Measurements from ENCODE around the gene AP3B1. TPM values are rescaled to one million over a fixed set of nuclear protein-coding genes. Genes with fewer than 3 reads are reported as not detected.

AP3B1 gene
- total and polyA plus RNA-seq, 2 donors from 2014 or later: 49.3 to 53.2 TPM

GRCh38 chr5:78103232-78103918 is 191.1 kb downstream of the AP3B1 start:
- intact Hi-C loops (cut with DNase I): no loop called here
- H3K9ac ChIP-seq (ENCODE audit: low read length in 3 of 3): no peak overlapping the region
- H3K36me3 ChIP-seq (ENCODE audit: control insufficient read depth in 2 of 3, insufficient read depth in 3 of 3, low read length in 3 of 3): peaks cover 4 to 13% (median 13%) of the 10 kb centered on the region in 3 donors
- no peaks in the 10 kb centered on the region for H3K27me3 ChIP-seq (ENCODE audit: control insufficient read depth, insufficient read depth, low read length)
- DNase-seq (no peak), FAIRE-seq (no peak)
- H3K4me1 ChIP-seq (ENCODE audit: control insufficient read depth in 2 of 3, insufficient read depth in 2 of 3, low read depth in 1 of 3, low read length in 3 of 3): no peaks in the 10 kb centered on the region
- H3K9me3 ChIP-seq (ENCODE audit: control insufficient read depth in 2 of 3, insufficient read depth in 1 of 3, low read length in 3 of 3): no peaks in the 10 kb centered on the region
- TF ChIP-seq CTCF (IDR thresholded peaks at IDR 0.05; ENCODE audit: borderline replicate concordance, extremely low read depth, insufficient read depth): no peak
- no peak overlapping the region for H3K27ac ChIP-seq (ENCODE audit: low read depth in 2 of 2, low read length in 2 of 2)
- no peak overlapping the region for H3K4me3 ChIP-seq (ENCODE audit: low read length in 3 of 3)

GRCh38 chr5:78102500-78102899 is 192.0 kb downstream of the AP3B1 start:
- H3K27me3 ChIP-seq (ENCODE audit: control insufficient read depth, insufficient read depth, low read length): no peaks in the 10 kb centered on the region
- H3K9ac ChIP-seq (ENCODE audit: low read length in 3 of 3): no peak overlapping the region
- peaks cover 4 to 13% (median 13%) of the 10 kb centered on the region in 3 donors for H3K36me3 ChIP-seq (ENCODE audit: control insufficient read depth in 2 of 3, insufficient read depth in 3 of 3, low read length in 3 of 3)
- no peaks in the 10 kb centered on the region for H3K9me3 ChIP-seq (ENCODE audit: control insufficient read depth in 2 of 3, insufficient read depth in 1 of 3, low read length in 3 of 3)
- TF ChIP-seq CTCF (IDR thresholded peaks at IDR 0.05; ENCODE audit: borderline replicate concordance, extremely low read depth, insufficient read depth): no peak
- no peak overlapping the region for H3K4me3 ChIP-seq (ENCODE audit: low read length in 3 of 3)
- DNase-seq: no peak
- no peaks in the 10 kb centered on the region for H3K4me1 ChIP-seq (ENCODE audit: control insufficient read depth in 2 of 3, insufficient read depth in 2 of 3, low read depth in 1 of 3, low read length in 3 of 3)
- intact Hi-C loops (cut with DNase I): no loop called here
- FAIRE-seq: no peak
- H3K27ac ChIP-seq (ENCODE audit: low read depth in 2 of 2, low read length in 2 of 2): no peak overlapping the region

GRCh38 chr5:78095125-78095524 is 199.4 kb downstream of the AP3B1 start:
- no peak for FAIRE-seq
- no peaks in the 10 kb centered on the region for H3K9me3 ChIP-seq (ENCODE audit: control insufficient read depth in 2 of 3, insufficient read depth in 1 of 3, low read length in 3 of 3)
- no peaks in the 10 kb centered on the region for H3K4me1 ChIP-seq (ENCODE audit: control insufficient read depth in 2 of 3, insufficient read depth in 2 of 3, low read depth in 1 of 3, low read length in 3 of 3)
- DNase-seq: no peak
- intact Hi-C loops (cut with DNase I): no loop called here
- no peak overlapping the region for H3K9ac ChIP-seq (ENCODE audit: low read length in 3 of 3)
- peaks cover 4 to 13% (median 8%) of the 10 kb centered on the region in 3 donors for H3K36me3 ChIP-seq (ENCODE audit: control insufficient read depth in 2 of 3, insufficient read depth in 3 of 3, low read length in 3 of 3)
- no peak overlapping the region for H3K4me3 ChIP-seq (ENCODE audit: low read length in 3 of 3)
- no peak for TF ChIP-seq CTCF (IDR thresholded peaks at IDR 0.05; ENCODE audit: borderline replicate concordance, extremely low read depth, insufficient read depth)
- no peaks in the 10 kb centered on the region for H3K27me3 ChIP-seq (ENCODE audit: control insufficient read depth, insufficient read depth, low read length)
- H3K27ac ChIP-seq (ENCODE audit: low read depth in 2 of 2, low read length in 2 of 2): no peak overlapping the region
